Large intestine (tissue), 3 donors: ENCODE results near the gene FAM184A. TPM values are rescaled to one million over a fixed set of nuclear protein-coding genes. Genes with fewer than 3 reads are reported as not detected.

ENCODE experiments used
- DNase-seq, 2 donors: peaks; one replicate each; pipeline versions ENCODE4 v3.0.0 to v3.0.0-alpha.2; 2013
- H3K27ac ChIP-seq: one replicate; pipeline ENCODE4 v1.5.1; 2013; ENCODE audit warnings: low read length
- H3K27me3 ChIP-seq: 2 replicates; pipeline ENCODE4 v1.6.1; 2013; ENCODE audit warnings: low read length; ENCODE audit not compliant: control insufficient read depth, insufficient read depth
- H3K36me3 ChIP-seq: 2 replicates; pipeline ENCODE4 v1.6.1; 2013; ENCODE audit warnings: low read length; ENCODE audit not compliant: control insufficient read depth, insufficient read depth
- H3K4me1 ChIP-seq: one replicate; pipeline ENCODE4 v1.6.1; 2013; ENCODE audit warnings: low read length; ENCODE audit not compliant: control insufficient read depth, insufficient read depth
- H3K4me3 ChIP-seq: one replicate; pipeline ENCODE4 v1.5.1; 2013; ENCODE audit warnings: low read length
- H3K9me3 ChIP-seq: one replicate; pipeline ENCODE4 v1.6.1; 2013; ENCODE audit warnings: mild to moderate bottlenecking, low read depth, low read length, moderate library complexity; ENCODE audit not compliant: control insufficient read depth
- WGBS: methylation state at CpG from one replicate; pipeline ENCODE4 v1.1.5; 2013; ENCODE audit warnings: low lambda C conversion rate; ENCODE audit not compliant: insufficient coverage; 5-methylcytosine and 5-hydroxymethylcytosine counted together
- polyA plus RNA-seq: library from polyadenylated mRNA; unstranded; fragments of 120-200 nt; gene quantifications from one replicate; pipeline ENCODE4 v1.2.1, GENCODE V29; 2013

The FAM184A gene
- polyA plus RNA-seq, 1 donor = 13.8 TPM

- no peaks in the 10 kb centered on the region for H3K36me3 ChIP-seq
- DNase-seq = no peak
- WGBS = no CpG with 5 or more reads among the region's 1 CpG
- no peak overlapping the region for H3K27ac ChIP-seq
- H3K9me3 ChIP-seq = no peaks in the 10 kb centered on the region
- H3K4me3 ChIP-seq = no peak overlapping the region
- H3K27me3 ChIP-seq = no peaks in the 10 kb centered on the region
- H3K4me1 ChIP-seq = no peaks in the 10 kb centered on the region
Measured at GRCh38 chr6:119055069-119055468, 23.4 kb downstream of the FAM184A start.

DNA sequence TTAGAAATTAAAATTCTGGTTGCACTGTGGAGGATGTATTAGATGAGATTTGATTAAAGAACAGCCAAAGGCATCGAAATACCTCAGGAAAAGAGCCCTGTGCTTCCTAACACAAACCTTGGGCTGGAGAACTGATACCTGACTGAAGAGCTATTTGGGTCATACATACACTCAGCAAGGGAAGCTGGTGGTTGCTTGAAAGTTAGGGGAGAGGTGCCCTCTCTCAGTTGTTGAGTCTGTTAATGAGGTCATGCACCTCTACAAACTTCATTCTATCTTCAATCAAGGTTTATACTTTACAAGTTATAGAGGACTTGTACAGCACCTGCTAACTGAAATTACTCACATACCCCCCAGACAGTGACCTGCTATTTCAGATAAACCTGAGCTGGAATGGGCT, 25.5 kb downstream of the FAM184A start:
- no CpG with 5 or more reads among the region's 1 CpG for WGBS
- H3K4me1 ChIP-seq = no peaks in the 10 kb centered on the region
- no peak overlapping the region for H3K27ac ChIP-seq
- no peak overlapping the region for H3K4me3 ChIP-seq
- H3K9me3 ChIP-seq = no peaks in the 10 kb centered on the region
- H3K36me3 ChIP-seq = no peaks in the 10 kb centered on the region
- no peak for DNase-seq
- no peaks in the 10 kb centered on the region for H3K27me3 ChIP-seq

GRCh38 chr6:119052292-119052889, 26.1 kb downstream of the FAM184A start:
- Histone ChIP-seq H3K36me3 (no peaks in the 10 kb centered on the region), H3K27me3 (no peaks in the 10 kb centered on the region), H3K27ac (no peak overlapping the region), H3K4me1 (no peaks in the 10 kb centered on the region), H3K4me3 (no peak overlapping the region), H3K9me3 (no peaks in the 10 kb centered on the region)
- DNase-seq = no peak
- no CpG with 5 or more reads among the region's 2 CpGs for WGBS

- no peak for DNase-seq
- Histone ChIP-seq H3K4me1 (no peaks in the 10 kb centered on the region), H3K36me3 (no peaks in the 10 kb centered on the region), H3K27ac (no peak overlapping the region), H3K4me3 (no peak overlapping the region), H3K27me3 (no peaks in the 10 kb centered on the region), H3K9me3 (no peaks in the 10 kb centered on the region)
- 85% methylated on average over 2 of the region's 5 CpGs for WGBS
Measured at GRCh38 chr6:119044255-119044654, 34.2 kb downstream of the FAM184A start.

- Histone ChIP-seq H3K9me3 (no peaks in the 10 kb centered on the region), H3K27me3 (no peaks in the 10 kb centered on the region), H3K36me3 (no peaks in the 10 kb centered on the region), H3K4me3 (no peak overlapping the region), H3K4me1 (no peaks in the 10 kb centered on the region), H3K27ac (no peak overlapping the region)
- DNase-seq = no peak
Measured at GRCh38 chr6:119043783-119044182, 34.7 kb downstream of the FAM184A start.

- DNase-seq = no peak
- no peaks in the 10 kb centered on the region for H3K27me3 ChIP-seq
- no peaks in the 10 kb centered on the region for H3K9me3 ChIP-seq
- no peaks in the 10 kb centered on the region for H3K36me3 ChIP-seq
- no peak overlapping the region for H3K4me3 ChIP-seq
- H3K27ac ChIP-seq = no peak overlapping the region
- H3K4me1 ChIP-seq = no peaks in the 10 kb centered on the region
- no CpG with 5 or more reads among the region's 1 CpG for WGBS
Measured at GRCh38 chr6:119043265-119043664, 35.2 kb downstream of the FAM184A start.

- WGBS = no CpG with 5 or more reads among the region's 6 CpGs
- no peaks in the 10 kb centered on the region for H3K27me3 ChIP-seq
- H3K27ac ChIP-seq = no peak overlapping the region
- no peaks in the 10 kb centered on the region for H3K36me3 ChIP-seq
- H3K9me3 ChIP-seq = no peaks in the 10 kb centered on the region
- H3K4me3 ChIP-seq = no peak overlapping the region
- H3K4me1 ChIP-seq = no peaks in the 10 kb centered on the region
- DNase-seq = no peak
Measured at GRCh38 chr6:119040636-119041035, 37.8 kb downstream of the FAM184A start.

DNA sequence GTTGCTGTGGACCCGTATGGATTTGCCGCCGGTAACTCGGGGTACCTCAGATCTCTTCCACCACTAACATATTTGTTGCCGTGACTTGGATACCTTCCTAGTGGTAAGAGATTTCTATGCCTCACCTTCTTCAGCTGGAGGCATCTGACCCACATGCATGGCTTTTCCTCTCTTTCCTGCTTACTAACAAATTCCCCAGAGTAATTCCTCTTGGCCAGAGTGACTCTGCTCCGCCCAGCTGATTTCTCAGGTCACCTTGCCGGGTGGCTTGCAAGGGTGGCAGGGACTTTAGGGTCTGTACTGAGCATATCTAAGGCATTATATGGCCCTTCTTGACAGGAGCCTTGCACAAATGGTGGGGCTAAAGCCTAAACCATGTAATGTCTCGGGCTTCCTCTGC, 38.2 kb downstream of the FAM184A start:
- Histone ChIP-seq H3K36me3 (no peaks in the 10 kb centered on the region), H3K4me3 (no peak overlapping the region), H3K4me1 (peaks cover 2% of the 10 kb centered on the region), H3K9me3 (no peaks in the 10 kb centered on the region), H3K27ac (no peak overlapping the region), H3K27me3 (no peaks in the 10 kb centered on the region)
- no peak for DNase-seq
- WGBS = no CpG with 5 or more reads among the region's 8 CpGs

DNA sequence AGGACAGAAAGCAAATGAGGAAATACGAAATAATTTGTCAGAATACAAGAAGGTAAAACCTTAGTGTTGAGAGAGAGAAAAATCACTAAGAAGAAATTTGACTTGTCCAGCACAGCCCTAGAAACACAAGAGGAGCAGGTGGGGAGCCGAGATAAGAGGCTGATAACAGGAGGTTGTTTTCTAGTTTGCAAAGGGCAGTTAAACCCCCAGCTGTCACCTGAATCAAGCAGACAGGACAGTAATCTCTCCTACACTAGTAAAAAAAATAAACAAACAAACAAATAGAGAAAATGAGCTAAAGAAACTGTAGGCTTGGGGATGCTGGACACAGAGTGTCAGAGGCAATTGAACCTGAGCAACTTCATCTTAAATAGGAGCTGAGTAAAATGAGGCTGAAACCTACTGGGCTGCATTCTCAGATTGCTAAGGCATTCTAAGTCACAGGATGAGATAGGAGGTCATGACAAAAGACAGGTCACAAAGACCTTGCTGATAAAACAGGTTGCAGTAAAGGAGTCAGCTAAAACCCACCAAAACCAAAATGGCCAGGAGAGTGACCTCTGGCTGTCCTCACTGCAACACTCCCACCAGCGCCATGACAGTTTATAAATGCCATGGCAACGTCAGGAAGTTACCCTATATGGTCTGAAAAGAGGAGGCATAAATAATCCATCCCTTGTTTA, 40.4 kb downstream of the FAM184A start:
- no CpG with 5 or more reads among the region's 4 CpGs for WGBS

DNA sequence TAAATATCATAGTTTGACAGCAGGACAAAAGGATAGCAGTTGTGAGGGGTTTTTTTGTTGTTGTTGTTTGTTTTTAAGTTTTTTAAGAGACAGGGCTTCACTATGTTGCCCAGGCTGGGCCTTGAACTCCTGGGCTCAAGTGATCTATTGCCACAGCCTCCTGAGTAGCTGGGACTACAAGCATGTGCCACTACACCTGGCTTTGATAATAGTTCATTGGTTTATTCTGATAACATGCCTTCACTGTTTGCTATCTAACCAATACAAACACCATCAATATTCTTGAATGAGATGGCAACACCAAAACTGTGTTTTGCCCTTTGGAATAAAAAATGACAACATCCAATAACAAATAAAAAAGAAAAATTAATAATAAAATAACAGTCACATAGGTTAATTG, 41.2 kb downstream of the FAM184A start:
- H3K4me1 ChIP-seq = peaks cover 5% of the 10 kb centered on the region
- H3K36me3 ChIP-seq = no peaks in the 10 kb centered on the region
- H3K9me3 ChIP-seq = no peaks in the 10 kb centered on the region
- no peak overlapping the region for H3K4me3 ChIP-seq
- H3K27ac ChIP-seq = no peak overlapping the region
- no peak for DNase-seq
- H3K27me3 ChIP-seq = no peaks in the 10 kb centered on the region

More for the DNA sequence above, 40.4 kb downstream of the FAM184A start:
- Histone ChIP-seq H3K36me3 (no peaks in the 10 kb centered on the region), H3K4me1 (peaks cover 5% of the 10 kb centered on the region), H3K9me3 (no peaks in the 10 kb centered on the region), H3K27me3 (no peaks in the 10 kb centered on the region), H3K27ac (no peak overlapping the region), H3K4me3 (no peak overlapping the region)
- DNase-seq = no peak

GRCh38 chr6:119036081-119036480, 42.4 kb downstream of the FAM184A start:
- Histone ChIP-seq H3K4me3 (no peak overlapping the region), H3K36me3 (no peaks in the 10 kb centered on the region), H3K9me3 (no peaks in the 10 kb centered on the region), H3K27me3 (no peaks in the 10 kb centered on the region), H3K27ac (no peak overlapping the region), H3K4me1 (peaks cover 5% of the 10 kb centered on the region)
- 92% methylated on average over 1 of the region's 5 CpGs for WGBS
- no peak for DNase-seq
